T1000 (cell line): ENCODE data around the gene TMEM135.
"Not testable (repeated sequence)": the region's sequence is repeated elsewhere in the genome, so short reads cannot be mapped to it uniquely, and the experiment has no call there.

Experiments used
- DNase-seq: peaks from one replicate; lab custom pipeline; 2025; ENCODE audit warnings: mixed read lengths; lab: John Stamatoyannopoulos, UW

TMEM135 gene

DNA sequence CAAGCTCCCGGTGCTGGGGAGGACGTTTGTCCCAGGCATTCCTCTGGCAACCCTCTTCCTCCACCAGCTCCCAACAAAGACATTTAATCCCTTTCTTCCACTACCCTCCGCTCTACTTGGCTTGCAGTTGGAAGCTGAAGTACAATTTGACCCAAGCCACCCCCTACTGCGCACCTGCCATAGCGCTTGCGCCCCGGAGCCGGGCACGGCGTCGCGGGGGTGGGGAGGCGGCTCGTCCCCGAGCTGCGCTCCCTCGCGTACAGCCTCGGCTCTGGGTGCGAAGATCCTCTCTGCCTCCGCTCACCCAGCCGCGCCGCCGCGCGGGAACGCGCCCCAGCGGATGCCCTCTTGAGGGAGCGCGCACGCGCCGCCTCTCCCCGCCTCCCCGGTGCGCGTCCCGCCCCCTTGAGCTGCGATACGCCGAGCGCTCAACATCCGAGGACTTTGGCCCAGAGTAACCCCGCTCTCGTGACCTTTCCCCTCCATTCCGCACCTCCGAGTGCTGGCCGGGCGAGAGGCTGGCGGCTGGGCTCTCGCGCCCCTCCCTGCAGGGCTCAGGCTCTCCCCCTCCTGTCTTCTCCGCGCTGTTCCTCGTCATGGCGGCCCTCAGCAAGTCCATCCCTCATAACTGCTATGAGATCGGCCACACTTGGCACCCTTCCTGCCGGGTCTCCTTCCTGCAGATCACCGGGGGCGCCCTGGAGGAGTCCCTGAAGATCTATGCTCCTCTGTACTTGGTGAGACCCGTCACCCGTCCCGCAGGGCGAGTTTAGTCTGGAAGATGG lies at the start of gene TMEM135:
Gene TMEM135, plus strand, starts transcription at position 485 of the 785 bp plus-strand sequence. Its CDS starts 112 bp downstream, at position 597.
- DNase-seq: peak; percentile 79

DNA sequence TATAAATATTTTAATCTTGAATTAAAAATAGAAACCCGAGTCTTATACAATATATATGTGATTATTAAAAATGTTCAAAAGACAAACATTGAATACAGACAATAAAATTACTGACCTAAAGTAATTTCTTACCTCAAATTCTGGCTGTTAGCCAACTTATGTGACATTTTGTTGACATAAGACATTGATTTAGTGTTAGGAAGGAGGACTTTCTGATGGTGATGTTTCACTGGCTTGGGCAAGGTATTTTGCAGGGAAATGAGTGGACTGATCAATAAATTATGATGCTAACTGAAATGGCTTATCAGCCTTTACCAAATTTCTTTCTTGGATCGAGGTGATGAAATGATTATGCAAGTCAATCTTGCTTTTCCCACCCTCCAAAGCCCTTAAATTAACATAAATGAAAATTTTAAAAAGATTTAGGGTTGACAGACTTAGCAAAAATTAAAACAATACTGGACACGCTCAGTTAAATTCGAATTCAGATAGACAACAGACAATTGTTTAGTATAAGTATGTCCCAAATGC lies 49.3 kb upstream of the TMEM135 start:
- no peak for DNase-seq

GRCh38 chr11:86990031-86990430 lies 47.7 kb upstream of the TMEM135 start:
- DNase-seq: no peak

- no peak for DNase-seq
Observed at GRCh38 chr11:86990515-86990914, 47.2 kb upstream of the TMEM135 start.

DNA sequence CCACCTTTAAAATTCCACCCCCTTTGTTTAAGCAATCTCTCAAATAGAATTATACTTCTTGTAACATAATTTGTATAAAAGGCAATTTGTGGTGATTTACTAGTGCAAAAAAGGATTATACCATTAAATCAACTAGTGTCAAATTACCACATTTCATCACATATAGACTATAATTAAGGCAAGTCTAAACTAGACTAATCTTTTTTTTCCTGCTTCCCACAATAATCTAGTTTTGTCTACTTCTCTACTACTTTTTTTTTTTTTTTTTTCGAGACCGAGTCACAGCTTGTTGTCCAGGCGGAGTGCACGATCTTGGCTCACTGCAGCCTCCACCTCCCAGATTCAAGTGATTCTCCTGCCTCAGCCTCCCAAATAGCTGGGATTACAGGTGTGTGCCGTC lies 46.4 kb upstream of the TMEM135 start:
- no peak for DNase-seq

DNA sequence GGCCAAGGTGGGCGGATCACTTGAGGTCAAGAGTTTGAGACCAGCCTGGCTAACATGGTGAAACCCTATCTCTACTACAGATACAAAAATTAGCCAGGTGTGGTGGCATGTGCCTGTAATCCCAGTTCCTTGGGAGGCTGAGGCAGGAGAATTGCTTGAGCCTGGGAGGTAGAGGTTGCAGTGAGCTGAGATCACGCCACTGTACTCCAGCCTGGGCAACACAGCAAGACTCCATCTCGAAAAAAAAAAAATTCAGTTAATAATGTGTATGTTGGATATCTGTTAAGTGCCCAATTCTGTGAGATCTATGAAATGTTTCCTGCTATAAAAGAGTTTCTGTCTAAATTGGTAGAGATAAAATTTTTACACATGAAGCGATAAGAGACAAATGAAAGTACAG lies 45.4 kb upstream of the TMEM135 start:
- not testable (repeated sequence) for DNase-seq

GRCh38 chr11:86993031-86993430 lies 44.7 kb upstream of the TMEM135 start:
- no peak for DNase-seq

DNA sequence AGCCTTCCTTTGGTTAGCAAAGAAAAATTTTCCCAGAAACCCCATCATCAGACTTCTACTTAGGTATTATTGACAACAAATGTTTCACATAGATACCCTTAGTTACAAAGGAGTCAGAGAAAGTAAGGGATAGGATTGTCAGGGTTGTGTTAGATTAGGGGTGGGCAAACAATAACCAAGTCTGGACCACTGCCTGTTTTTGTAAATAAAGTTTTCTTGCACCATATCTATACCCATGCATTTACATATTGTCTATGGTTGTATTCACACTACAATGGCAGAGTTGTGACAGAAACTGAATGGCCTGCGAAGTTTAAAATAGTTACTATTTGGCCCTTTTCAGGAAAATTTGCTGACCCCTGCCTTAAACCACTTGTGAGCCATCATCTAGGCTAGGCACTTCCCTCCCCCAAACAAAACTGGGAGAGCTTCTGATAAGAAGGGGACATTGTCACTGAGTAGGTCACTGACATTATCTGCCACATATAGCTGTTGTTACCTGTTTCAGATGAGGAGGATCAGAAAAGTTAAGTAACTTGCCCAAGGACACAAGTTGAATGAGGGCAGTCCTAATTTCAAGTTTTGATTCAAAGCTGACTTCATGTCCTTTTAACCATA lies 40.7 kb upstream of the TMEM135 start:
- DNase-seq: no peak

- DNase-seq: no peak
Observed at GRCh38 chr11:86999388-86999787, 38.3 kb upstream of the TMEM135 start.

GRCh38 chr11:86999859-87000753 lies 37.6 kb upstream of the TMEM135 start:
- DNase-seq: no peak

DNA sequence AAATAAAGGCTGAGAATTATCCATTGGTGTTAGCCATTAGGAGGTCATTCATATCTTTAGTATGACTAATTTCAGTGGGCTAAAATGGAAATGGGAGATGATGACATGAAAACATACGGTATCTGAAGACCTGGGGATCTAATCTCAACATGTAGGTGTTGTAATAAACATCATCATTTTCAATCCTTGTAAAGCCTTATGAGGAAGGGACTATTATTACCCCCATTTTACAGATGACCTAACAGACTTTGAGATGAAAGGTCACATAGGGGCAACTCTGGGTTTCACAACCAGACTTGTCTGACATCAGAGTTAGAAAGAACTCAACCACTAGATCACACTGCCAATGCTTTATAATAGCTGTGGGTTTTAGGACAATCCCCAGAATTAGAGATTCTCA lies 34.8 kb upstream of the TMEM135 start:
- DNase-seq: no peak

DNA sequence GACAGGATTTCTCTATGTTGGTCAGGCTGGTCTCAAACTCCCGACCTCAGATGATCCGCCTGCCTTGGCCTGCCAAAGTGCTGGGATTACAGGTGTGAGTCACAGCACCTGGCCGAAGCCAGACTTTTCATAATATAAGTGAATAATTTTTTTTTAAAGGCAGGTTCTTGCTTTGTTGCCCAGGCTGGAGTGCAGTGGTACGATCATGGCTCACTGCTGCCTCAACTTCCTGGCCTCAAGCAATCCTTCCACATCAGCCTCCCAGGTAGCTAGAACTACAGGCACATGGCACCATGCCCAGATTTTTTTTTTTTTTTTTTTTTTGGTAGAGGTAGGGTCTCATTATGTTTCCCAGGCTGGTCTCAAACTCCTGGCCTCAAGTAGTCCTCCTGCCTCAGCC lies 33.5 kb upstream of the TMEM135 start:
- DNase-seq: not testable (repeated sequence)

- DNase-seq: no peak
Observed at GRCh38 chr11:87005569-87005921, 32.2 kb upstream of the TMEM135 start.

GRCh38 chr11:87006035-87006434 lies 31.7 kb upstream of the TMEM135 start:
- DNase-seq: no peak

DNA sequence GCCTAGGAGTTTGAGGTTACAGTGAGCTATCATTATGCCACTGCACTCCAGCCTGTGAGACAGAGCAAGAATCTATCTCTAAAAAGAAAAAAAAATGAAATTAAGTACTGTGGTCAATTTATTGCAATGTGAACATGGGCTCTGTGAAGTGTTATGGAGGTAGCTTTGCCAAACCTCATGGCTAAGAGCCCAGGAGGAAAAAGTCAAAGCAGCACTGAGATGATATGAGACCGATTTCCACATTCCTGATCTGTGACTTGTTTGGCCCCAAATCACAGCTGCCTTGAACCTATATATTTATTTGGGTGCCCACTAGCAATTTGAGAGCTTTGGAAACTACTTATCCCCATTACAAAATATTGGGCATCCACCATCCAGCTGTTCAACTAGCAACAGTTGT lies 29.8 kb upstream of the TMEM135 start:
- no peak for DNase-seq

- DNase-seq: no peak
Observed at GRCh38 chr11:87012089-87012488, 25.6 kb upstream of the TMEM135 start.

DNA sequence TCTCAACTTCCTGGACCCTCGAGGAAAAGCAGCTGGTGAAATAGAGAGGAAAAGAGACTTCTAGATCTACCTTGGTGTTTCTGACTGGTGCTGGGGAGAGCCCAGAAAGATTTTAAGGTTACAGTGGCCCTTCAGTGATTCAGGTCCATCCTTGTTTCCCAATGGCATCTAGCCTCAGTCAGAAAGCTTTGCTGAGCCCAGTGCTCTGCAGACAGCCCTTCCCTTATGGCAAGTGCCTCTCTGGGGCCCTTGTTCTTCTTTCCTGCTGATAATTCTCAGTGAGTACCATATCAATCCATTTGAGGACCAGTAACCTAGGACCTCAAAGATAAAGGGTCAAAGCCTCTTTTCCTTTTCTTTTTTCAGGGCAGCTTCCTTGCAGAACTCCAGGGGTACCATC lies 25.1 kb upstream of the TMEM135 start:
- DNase-seq: no peak

DNA sequence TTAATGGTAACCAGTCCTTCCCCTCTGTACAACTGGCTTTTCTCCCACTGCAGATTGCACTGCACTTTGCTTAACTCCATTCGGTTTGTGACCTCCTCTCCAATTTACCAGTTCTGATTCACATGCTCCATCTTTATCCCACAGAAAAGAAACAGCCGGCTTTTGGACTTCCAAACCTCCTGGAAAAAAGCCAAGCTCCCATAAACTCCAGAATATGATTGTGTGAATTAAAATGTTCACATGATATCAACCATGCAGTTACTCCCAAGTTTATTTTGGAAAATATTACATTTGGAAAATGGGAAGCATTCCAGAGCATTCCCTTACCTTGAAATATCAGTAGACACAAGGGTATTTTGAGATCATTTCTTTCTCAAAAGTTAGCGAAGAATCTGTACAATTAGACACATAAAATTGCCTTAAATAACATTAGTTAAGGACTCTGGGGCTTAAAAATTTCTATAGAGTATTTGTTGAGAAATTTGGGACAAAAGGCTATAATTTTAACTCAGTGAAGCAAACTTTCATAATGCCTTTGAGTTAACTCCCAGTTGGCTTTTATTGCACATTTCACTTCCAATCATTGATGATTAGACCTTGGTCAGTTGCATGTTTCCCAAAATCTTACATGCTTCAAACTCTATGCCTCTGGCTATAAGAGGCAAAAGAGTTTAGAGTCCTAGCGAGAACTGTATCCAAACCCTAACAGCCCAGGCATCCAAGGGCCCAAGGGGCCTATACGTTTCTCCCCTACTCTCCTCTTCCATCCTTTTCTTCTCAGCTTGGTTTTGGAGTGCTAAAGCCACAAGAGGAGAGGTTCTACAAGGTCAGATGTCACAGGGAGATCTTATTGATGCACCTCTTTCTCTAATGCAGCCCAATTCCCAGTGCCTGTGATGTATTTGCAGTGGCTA lies 23.6 kb upstream of the TMEM135 start:
- no peak for DNase-seq

GRCh38 chr11:87015645-87016044 lies 22.1 kb upstream of the TMEM135 start:
- DNase-seq: no peak

GRCh38 chr11:87019613-87020271 lies 18.0 kb upstream of the TMEM135 start:
- no peak for DNase-seq

DNA sequence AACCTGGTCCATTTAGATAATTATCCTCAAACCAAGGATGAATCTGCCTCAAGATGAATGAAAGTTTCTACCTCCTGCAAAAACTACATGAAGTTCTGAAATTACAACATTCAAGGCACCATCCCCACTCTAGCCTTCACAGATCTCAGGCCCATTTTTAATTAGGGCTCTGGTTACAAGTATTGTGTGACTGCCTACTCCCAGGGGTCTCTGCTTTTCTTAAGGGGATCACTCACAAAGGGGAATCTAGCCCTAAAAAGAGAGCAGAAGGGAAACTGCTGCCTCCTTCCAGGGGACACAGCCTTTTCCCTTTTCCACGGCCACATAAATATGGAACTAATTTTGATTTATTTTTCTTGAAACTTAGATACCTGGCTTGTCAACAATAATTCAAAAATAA lies 17.4 kb upstream of the TMEM135 start:
- no peak for DNase-seq
